Measurements from ENCODE around the gene PRKACB. TPM values are rescaled to one million over a fixed set of nuclear protein-coding genes. Genes with fewer than 3 reads are reported as not detected.
"Not testable (repeated sequence)": the region's sequence is repeated elsewhere in the genome, so short reads cannot be mapped to it uniquely, and the experiment has no call there.

The PRKACB gene
- polyA plus RNA-seq, 2 of the 4 experiments (the other 2 are of a cell fraction): 10.9 to 17.9 TPM

DNA sequence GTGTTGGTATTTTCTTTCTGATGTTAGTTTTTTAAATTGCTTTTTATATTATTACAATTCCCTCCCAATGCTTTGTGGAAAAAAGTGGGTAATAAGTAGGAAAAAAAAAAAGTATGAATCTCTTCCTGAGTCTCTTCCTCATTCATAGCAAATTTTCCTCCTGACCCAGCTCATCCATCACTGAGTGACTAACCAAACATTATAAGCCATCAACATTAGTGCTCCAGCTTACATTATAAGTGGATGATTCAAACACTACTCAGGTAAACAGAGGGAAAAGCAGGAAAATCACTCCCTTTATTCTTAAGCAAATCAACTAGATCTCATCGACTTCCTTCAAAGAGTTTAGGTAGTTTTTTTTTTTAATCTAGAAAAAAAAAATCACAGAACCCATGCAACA lies 142.0 kb downstream of the PRKACB start:
- Histone ChIP-seq H3K4me3 (no peak overlapping the region), H3K27ac (no peak overlapping the region), H3K4me1 (peaks cover 40% of the 10 kb centered on the region), H3K9me3 (no peaks in the 10 kb centered on the region), H3K4me2 (peak overlapping the region; percentile 34; the same call in 2 of the 3 replicates)
- TF ChIP-seq FOXS1 (CRISPR knock-in tag; IDR thresholded peaks at IDR 0.05) (no peak), ZC3H11A (IDR thresholded peaks at IDR 0.05) (no peak), FOSL2 (IDR thresholded peaks at IDR 0.05) (no peak), FOSL2 (CRISPR knock-in tag; IDR thresholded peaks at IDR 0.05) (peak; percentile 33; the same call in 1 of the 2 replicates)
- DNase-seq (ENCODE audit: low read depth in 1 of 2, low spot score in 1 of 2) (peak in 1 of 2 experiments; percentile 61), ATAC-seq (peak in 1 of 2 experiments; percentile 63; a peak in 2 of 6 replicates), FAIRE-seq (no peak)
- 9% methylated on average over 1 of the region's 1 CpG for WGBS (ENCODE audit: missing lambda C conversion rate)
- POLR2A ChIA-PET: no interaction called here
- CTCF ChIA-PET: interaction anchor here (1.1 kb wide), 1 partner anchor 12 kb away, joined by 4 read pairs; no protein-coding TSS in a partner anchor

- 50% methylated on average over 3 of the region's 3 CpGs for WGBS (ENCODE audit: missing lambda C conversion rate)
- ATAC-seq; H3K27ac ChIP-seq; DNase-seq (ENCODE audit: low read depth in 1 of 2, low spot score in 1 of 2); CTCF ChIA-PET; POLR2A ChIA-PET; H3K9me3 ChIP-seq; H3K4me2 ChIP-seq; H3K4me3 ChIP-seq; FAIRE-seq: not testable (repeated sequence)
- H3K4me1 ChIP-seq: peaks cover 40% of the 10 kb centered on the region
Measured at GRCh38 chr1:84287389-84287788, 143.3 kb downstream of the PRKACB start.

Small RNAs within 50 kb of the gene (small RNA-seq; reads per million reads assigned to genes)
- 0 reads per million in 6 experiments for gene AL450063.1
- 0 reads per million in 6 experiments for gene RF00410

Other genes with a start within 250 kb of the PRKACB start
- 5.7 and 6.1 TPM in 2 replicates for gene TTLL7, start 145.1 kb upstream of the PRKACB start, polyA plus RNA-seq (2011; rRNA removed)
- 1.6 to 2.3 TPM (median 1.8 TPM) in 3 replicates for gene TTLL7, start 145.1 kb upstream of the PRKACB start, polyA plus RNA-seq (2017; fragmentation: RNase III; extraction: RNeasy Plus Mini Kit Qiagen cat#74134 plus additional on column Dnase treatment)
- 1.8 and 2.4 TPM in 2 replicates for gene SAMD13, start 157.4 kb downstream of the PRKACB start, polyA plus RNA-seq (2011; rRNA removed)
- gene SAMD13, start 157.4 kb downstream of the PRKACB start, polyA plus RNA-seq (2017; fragmentation: RNase III; extraction: RNeasy Plus Mini Kit Qiagen cat#74134 plus additional on column Dnase treatment): 0.28 to 0.59 TPM (median 0.53 TPM) in 3 replicates

Measured in A549 (cell line).